Activated CD4-positive, CD25-positive, alpha-beta regulatory T cell treated with anti-CD3 and anti-CD28 coated beads, Interleukin-2, amount 50 U/mL, for 24 hours (primary cell): ENCODE results near the gene PF4V1.

ENCODE experiments used
- ATAC-seq, 2 donors: fragments of 150-1000 bp; cut with Tn5 transposase; one replicate each; pipeline ENCODE4 v1.10.0; 2021; ENCODE audit warnings: mild to moderate bottlenecking in 1 of 2, moderate library complexity in 1 of 2

PF4V1 gene

GRCh38 chr4:73853246-73853704, at the start of gene PF4V1:
TSS of gene PF4V1 (plus strand) at chr4:73853296. CDS start at chr4:73853363, 67 bp downstream.
- no peak for ATAC-seq

DNA sequence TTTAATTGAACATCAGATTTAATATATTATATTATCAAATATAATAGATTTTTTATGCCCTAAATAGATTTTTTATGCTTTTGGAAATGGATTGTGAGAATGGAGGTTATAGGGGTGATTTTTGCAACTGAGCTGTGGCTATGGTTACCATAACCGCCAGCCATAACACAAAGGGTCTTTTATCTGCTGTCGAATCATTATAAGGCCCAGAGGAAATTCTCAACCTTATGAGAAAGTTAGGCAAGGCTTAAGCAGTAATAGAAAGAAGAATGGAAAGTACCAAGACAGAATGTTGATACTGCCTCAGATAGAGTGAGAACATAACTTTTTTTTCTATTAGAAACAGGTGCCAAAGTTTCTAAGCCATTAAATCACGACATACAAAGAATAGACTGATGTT, 42.9 kb upstream of the PF4V1 start:
- no peak for ATAC-seq

DNA sequence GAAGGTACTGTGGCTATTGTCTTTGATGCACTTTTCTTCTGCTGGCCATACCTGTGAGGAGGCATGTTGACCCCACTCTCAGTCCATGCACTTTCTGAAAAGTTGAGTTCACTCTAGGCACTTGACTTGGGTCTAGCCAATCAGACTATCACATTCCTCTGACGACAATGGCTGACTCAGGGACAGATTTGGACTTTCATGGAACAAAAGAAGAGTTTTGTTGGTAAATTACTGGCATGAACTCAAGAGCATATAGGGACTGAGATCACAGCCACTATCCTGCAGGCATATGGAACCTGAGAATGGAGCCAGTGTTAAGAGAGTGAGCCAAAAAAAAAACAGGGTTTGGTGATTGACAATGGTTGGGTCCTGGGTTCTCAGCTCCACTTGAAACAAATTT, 41.3 kb upstream of the PF4V1 start:
- no peak for ATAC-seq

DNA sequence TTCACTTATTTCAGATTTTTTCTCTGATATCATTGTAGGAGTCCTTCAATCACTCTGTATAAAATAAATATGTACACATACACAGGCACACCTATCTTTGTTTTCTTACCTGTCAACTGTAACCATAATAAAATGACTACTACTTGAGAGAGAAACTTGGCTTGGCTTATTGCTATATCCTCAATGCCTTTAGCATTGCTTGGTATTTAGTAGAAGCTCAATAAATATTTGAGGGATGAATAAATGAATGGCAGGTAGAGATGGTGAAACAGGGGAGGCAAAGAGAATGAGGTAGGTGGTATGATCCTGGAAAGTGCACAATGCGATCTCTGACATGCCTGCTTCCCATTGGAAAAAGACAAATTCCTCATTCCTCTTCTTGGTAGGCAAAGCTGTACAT, 38.4 kb upstream of the PF4V1 start:
- no peak for ATAC-seq

- no peak for ATAC-seq
Measured at GRCh38 chr4:73815145-73815544, 38.0 kb upstream of the PF4V1 start.

DNA sequence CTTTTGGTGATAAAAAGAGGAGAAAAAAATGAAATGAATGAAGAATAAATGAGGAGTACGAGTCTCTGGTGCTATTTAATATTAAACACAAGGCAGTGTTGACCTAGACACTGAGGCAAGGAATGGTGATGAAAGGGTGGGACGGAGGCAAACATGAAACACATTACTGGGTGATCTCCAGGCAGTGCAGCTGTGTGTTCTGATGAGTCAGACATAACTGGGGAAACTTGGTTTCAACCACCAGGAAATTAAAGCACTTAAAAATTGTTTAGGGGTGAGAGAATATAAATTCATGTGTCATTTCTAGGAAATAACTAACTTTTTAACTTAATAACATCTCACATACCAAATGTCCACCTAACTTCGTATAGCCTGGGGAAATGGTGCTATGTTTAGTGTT, 36.3 kb upstream of the PF4V1 start:
- no peak for ATAC-seq

DNA sequence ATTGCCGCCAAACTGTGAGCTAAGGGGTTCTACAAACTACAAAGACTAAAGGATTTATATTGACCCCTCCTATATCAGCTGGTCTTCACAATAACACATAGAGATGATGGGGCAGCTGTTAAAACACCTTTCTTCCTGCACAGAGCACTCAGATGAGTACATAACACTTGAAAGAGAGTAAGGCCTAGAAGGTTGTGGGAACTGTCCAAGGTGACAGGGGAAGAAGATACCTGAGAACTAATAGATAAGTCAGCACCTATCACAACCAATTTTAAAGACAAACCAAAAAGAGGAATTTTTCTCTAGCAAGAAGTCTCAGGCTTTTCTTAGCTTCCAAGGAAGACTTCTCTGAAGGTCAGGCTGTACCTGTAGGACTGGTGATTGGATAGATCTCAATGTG, 35.8 kb upstream of the PF4V1 start:
- no peak for ATAC-seq

DNA sequence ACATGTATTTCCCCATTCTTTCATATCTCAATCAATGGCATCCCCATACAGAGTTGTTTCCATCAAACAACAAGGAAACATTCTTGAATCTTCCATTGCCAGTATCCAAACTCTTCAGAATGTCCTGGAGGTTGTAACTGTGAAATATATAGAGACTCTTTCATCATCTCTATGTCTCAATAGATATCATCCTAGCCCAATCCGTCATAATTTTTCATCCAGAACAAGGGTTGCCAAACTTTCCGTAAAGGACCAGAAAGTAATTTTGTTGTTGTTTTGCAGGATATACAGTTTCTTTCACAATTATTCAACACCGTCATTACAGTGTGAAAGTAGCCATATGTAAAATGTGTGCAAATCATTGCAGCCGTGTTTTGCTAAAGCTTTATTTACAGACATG, 31.8 kb upstream of the PF4V1 start:
- ATAC-seq, result no peak

DNA sequence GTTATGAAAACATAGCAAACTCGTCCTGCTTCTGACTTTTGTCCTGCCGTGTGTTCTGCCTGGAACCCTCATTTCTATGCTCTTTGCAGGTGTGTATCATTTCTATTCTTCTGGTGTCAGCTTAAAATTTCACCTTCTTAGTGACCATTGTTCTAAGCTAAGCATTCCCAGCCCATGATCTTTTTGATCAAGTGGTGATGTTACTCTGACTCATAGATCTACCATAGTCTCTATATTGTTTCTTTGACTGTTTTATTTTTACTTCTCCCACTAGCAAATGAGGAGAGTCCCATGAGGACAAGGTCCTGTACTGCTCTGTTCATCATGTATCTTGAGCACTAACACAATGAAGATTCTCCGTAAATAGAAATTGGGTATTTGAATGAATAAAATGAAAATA, 30.7 kb upstream of the PF4V1 start:
- no peak for ATAC-seq

- no peak for ATAC-seq
Measured at GRCh38 chr4:73822812-73823504, 30.1 kb upstream of the PF4V1 start.

- ATAC-seq, result no peak
Measured at GRCh38 chr4:73823760-73824159, 29.3 kb upstream of the PF4V1 start.

GRCh38 chr4:73828956-73829355, 24.1 kb upstream of the PF4V1 start:
- no peak for ATAC-seq

DNA sequence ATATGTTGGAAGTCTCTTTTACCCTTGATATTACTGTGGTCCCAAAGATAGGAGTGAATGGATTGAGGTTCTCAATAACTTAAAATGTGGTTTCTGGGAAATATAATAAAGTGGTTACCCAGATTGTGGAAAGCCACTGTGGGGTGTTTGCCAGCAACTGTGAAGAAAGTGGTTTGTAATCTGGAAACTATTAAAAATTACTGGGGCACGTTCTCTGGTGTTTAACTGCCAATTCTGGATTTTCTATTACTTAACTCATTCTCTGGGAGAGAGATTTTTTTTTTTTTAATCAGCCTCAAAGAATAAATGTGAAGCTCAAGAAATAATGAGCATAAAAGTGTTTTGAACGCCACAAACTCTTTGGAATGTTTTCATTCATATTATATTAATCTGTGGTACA, 21.5 kb upstream of the PF4V1 start:
- no peak for ATAC-seq

DNA sequence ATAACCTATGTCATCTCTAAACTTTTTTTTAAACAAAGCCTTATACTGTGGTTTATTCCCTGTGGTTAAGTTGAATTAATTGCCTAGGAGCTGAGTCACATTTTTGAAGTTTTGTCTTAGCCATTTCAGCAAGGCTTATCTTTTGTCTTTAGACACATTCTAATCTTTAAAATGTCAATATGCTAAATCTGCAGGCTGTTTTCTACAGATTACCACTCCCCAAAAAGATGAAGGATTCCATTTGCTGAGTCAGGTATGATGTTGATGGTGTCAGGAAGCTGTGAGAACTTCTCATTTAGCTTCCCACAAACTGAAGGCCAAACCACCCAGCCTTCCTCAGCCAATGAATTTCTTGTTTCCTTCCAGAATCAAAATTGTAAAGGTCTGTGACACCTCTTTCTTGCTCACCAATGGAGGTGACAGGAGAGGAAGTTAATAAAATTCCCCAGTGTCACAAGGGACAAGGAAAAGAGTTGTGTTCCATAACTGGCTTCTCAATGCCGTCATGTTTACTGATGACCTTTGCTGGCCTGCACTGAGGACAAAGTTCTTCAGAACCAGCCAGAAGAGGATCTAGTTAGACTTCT, 20.4 kb upstream of the PF4V1 start:
- no peak for ATAC-seq

DNA sequence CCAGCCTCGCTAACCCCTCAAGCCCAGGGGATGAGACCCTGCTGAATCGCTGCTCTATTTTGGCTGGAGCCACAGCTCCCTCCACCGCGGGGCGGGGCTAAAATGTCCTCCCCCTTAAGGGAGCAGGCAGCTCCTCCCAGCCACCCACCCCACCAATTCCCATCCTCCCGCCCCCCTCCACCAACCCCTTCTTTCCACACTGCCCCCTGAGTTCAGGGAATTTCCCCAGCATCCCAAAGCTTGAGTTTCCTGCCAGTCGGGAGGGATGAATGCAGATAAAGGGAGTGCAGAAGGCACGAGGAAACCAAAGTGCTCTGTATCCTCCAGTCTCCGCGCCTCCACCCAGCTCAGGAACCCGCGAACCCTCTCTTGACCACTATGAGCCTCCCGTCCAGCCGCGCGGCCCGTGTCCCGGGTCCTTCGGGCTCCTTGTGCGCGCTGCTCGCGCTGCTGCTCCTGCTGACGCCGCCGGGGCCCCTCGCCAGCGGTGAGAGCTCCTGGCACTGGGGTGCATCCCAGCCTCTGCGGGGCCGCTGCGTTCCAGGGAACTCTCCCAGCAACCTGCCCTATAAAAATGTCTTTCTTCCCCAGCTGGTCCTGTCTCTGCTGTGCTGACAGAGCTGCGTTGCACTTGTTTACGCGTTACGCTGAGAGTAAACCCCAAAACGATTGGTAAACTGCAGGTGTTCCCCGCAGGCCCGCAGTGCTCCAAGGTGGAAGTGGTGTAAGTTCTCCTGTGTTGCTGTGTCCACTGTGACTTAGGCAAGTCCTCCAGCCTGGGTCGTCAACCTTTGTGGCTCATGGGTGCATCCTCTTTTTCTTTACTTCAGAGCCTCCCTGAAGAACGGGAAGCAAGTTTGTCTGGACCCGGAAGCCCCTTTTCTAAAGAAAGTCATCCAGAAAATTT, 16.5 kb upstream of the PF4V1 start, which contains the start of gene CXCL6:
CXCL6 (plus strand) TSS at position 306 of the 907 bp plus-strand sequence; CDS start at position 379, 73 bp downstream.
- no peak for ATAC-seq

GRCh38 chr4:73839071-73839470, 14.0 kb upstream of the PF4V1 start:
- no peak for ATAC-seq

DNA sequence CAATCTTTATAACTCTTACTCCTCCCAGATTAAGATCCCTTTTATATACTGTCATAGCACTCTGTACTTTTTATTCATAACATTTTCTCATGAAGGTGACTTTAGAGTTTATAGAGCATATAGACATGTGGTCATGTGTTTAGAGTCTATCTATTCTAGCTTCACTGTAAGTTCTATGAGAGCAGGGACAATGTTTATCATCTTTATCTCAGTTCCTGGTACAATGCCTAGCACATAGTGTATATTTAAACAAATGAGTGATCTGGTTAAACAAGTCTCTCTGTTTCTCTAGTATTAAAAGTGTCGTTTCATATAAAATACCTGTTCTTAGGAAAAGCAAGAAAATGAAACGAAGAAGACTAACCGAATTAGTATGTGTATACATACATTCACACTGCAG, 13.4 kb upstream of the PF4V1 start:
- ATAC-seq, result no peak

GRCh38 chr4:73841243-73841925, 11.7 kb upstream of the PF4V1 start:
- ATAC-seq, result no peak

GRCh38 chr4:73842696-73843095, 10.4 kb upstream of the PF4V1 start:
- ATAC-seq, result no peak

GRCh38 chr4:73843369-73843768, 9.7 kb upstream of the PF4V1 start:
- no peak for ATAC-seq

- no peak for ATAC-seq
Measured at GRCh38 chr4:73844345-73844744, 8.8 kb upstream of the PF4V1 start.

- no peak for ATAC-seq
Measured at GRCh38 chr4:73844806-73845205, 8.3 kb upstream of the PF4V1 start.
